SK-N-SH (cell line): Measurements from ENCODE around the gene TMEM198. TPM values are rescaled to one million over a fixed set of nuclear protein-coding genes. Genes with fewer than 3 reads are reported as not detected.

Source experiments
- CTCF ChIA-PET: fragments of 300-600, 350-600 bp; formaldehyde crosslinking; extraction: SDS; loops from one replicate; lab custom pipeline; 2021; lab: Yijun Ruan, JAX
- POLR2A ChIA-PET: fragments of 350-600 bp; sonication (Branson Sonifier 250); formaldehyde crosslinking; extraction: SDS; loops from one replicate; lab custom pipeline; 2020; ENCODE audit warnings: antibody characterized with exemption, inconsistent platforms; lab: Yijun Ruan, JAX
- DNase-seq: peaks from one replicate; pipeline ENCODE4 v3.0.0; 2012
- H2AFZ ChIP-seq: fragments of 200-600 bp; sonication (generic); 2 replicates; pipeline ENCODE4 v1.8.1; 2016; ENCODE audit warnings: antibody characterized with exemption, mild to moderate bottlenecking, low read depth
- H3F3A ChIP-seq: fragments of 200-600 bp; sonication (generic); replicated peaks from 2 replicates; pipeline ENCODE3; 2016; ENCODE audit warnings: antibody characterized with exemption, mild to moderate bottlenecking; ENCODE audit not compliant: insufficient read depth
- H3K27ac ChIP-seq, 2 experiments: fragments of 200-500 bp in 1 of 2; fragments of 200-600 bp in 1 of 2; sonication (Bioruptor generic) in 1 of 2; sonication (generic), shearing (Covaris generic) in 1 of 2; 2 replicates each; pipeline versions ENCODE4 v1.5.1 to v1.6.1; 2014 to 2016; ENCODE audit warnings: low read depth in 2 of 2, inconsistent platforms in 1 of 2, low read length in 1 of 2, mild to moderate bottlenecking in 1 of 2, mixed read lengths in 1 of 2
- H3K27me3 ChIP-seq: fragments of 200-600 bp; sonication (generic), shearing (Covaris generic); 2 replicates; pipeline ENCODE4 v1.6.1; 2016; ENCODE audit warnings: mixed run types; ENCODE audit not compliant: insufficient read depth
- H3K36me3 ChIP-seq, 2 experiments: fragments of 200-500 bp in 1 of 2; fragments of 200-600 bp in 1 of 2; sonication (Bioruptor generic) in 1 of 2; sonication (generic) in 1 of 2; replicated peaks in 1 of 2; 2 replicates each; pipeline versions ENCODE3 to v1.5.1; 2014 to 2016; ENCODE audit warnings: low read length in 1 of 2, mild to moderate bottlenecking in 1 of 2; ENCODE audit not compliant: insufficient read depth in 2 of 2, control insufficient read depth in 1 of 2
- H3K4me1 ChIP-seq, 2 experiments: fragments of 200-500 bp in 1 of 2; fragments of 200-600 bp in 1 of 2; sonication (Bioruptor generic) in 1 of 2; sonication (generic), shearing (Covaris generic) in 1 of 2; 2 replicates each; pipeline versions ENCODE4 v1.5.1 to v1.6.1; 2014 to 2016; ENCODE audit warnings: low read depth in 1 of 2, low read length in 1 of 2, mixed run types in 1 of 2; ENCODE audit not compliant: insufficient read depth in 2 of 2, control insufficient read depth in 1 of 2
- H3K4me2 ChIP-seq: fragments of 200-600 bp; sonication (generic), shearing (Covaris generic); 2 replicates; pipeline ENCODE4 v1.6.1; 2017; ENCODE audit warnings: mixed run types
- H3K4me3 ChIP-seq, 2 experiments: fragments of 200-500 bp in 1 of 2; fragments of 200-600 bp in 1 of 2; sonication (Bioruptor generic) in 1 of 2; sonication (generic), shearing (Covaris generic) in 1 of 2; 2 replicates each; pipeline versions ENCODE4 v1.5.1 to v1.8.1; 2014 to 2016; ENCODE audit warnings: low read depth in 2 of 2, inconsistent platforms in 1 of 2, low read length in 1 of 2, mild to moderate bottlenecking in 1 of 2, mixed read lengths in 1 of 2, moderate library complexity in 1 of 2
- H3K79me2 ChIP-seq: fragments of 200-600 bp; sonication (generic); 2 replicates; pipeline ENCODE4 v1.8.1; 2017; ENCODE audit warnings: mild to moderate bottlenecking; ENCODE audit not compliant: insufficient read depth
- H3K9ac ChIP-seq: fragments of 200-600 bp; sonication (generic); 2 replicates; pipeline ENCODE4 v1.6.1; 2017; ENCODE audit warnings: mixed run types
- H3K9me2 ChIP-seq: fragments of 200-600 bp; sonication (generic); 2 replicates; pipeline ENCODE4 v1.6.1; 2017; ENCODE audit warnings: mixed run types
- H3K9me3 ChIP-seq: fragments of 200-600 bp; sonication (generic); 2 replicates; pipeline ENCODE4 v1.6.1; 2017; ENCODE audit warnings: mixed run types, mild to moderate bottlenecking, moderate library complexity
- H4K20me1 ChIP-seq: fragments of 200-600 bp; sonication (generic); 2 replicates; pipeline ENCODE4 v1.6.1; 2017; ENCODE audit warnings: mild to moderate bottlenecking, mixed run types; ENCODE audit not compliant: insufficient read depth
- CHD2 ChIP-seq: fragments of 150-350 bp; IDR thresholded peaks from 2 replicates; pipeline ENCODE4 v1.6.1; 2018; ENCODE audit warnings: low read length; ENCODE audit not compliant: partially characterized antibody
- ELF1 ChIP-seq: IDR thresholded peaks from 2 replicates; pipeline ENCODE4 v1.4.0; 2012
- EP300 ChIP-seq, 2 experiments: IDR thresholded peaks; 2 replicates each; pipeline versions ENCODE4 v1.4.0 to v1.6.1; 2012; ENCODE audit warnings: borderline replicate concordance in 1 of 2, low read depth in 1 of 2, low read length in 1 of 2
- FOXJ3 ChIP-seq: sonication (generic); formaldehyde crosslinking; IDR thresholded peaks from 2 replicates; pipeline ENCODE4 v1.5.1; 2020; ENCODE audit warnings: mild to moderate bottlenecking, missing genetic modification reagents
- FOXM1 ChIP-seq: IDR thresholded peaks from 2 replicates; pipeline ENCODE4 v1.4.0; 2012; ENCODE audit warnings: low read depth, mild to moderate bottlenecking
- GABPA ChIP-seq: IDR thresholded peaks from 2 replicates; pipeline ENCODE4 v1.4.0; 2012; ENCODE audit warnings: low read depth, mild to moderate bottlenecking
- MAX ChIP-seq: IDR thresholded peaks from 2 replicates; pipeline ENCODE4 v1.4.0; 2012; ENCODE audit warnings: low read depth
- NFIC ChIP-seq: IDR thresholded peaks from 2 replicates; pipeline ENCODE4 v1.4.0; 2012; ENCODE audit warnings: borderline replicate concordance
- POLR2AphosphoS5 ChIP-seq: IDR thresholded peaks from 2 replicates; pipeline ENCODE4 v1.6.1; 2012; ENCODE audit warnings: low read depth, low read length
- REST ChIP-seq: IDR thresholded peaks from 2 replicates; pipeline ENCODE4 v1.6.1; 2012; ENCODE audit warnings: mild to moderate bottlenecking, low read depth, low read length, moderate library complexity
- RFX5 ChIP-seq: IDR thresholded peaks from 2 replicates; pipeline ENCODE4 v1.6.1; 2012; ENCODE audit warnings: mild to moderate bottlenecking, improper control_type of control experiment, low read length
- SMC3 ChIP-seq: IDR thresholded peaks from 2 replicates; pipeline ENCODE4 v1.6.1; 2012; ENCODE audit warnings: low read depth, low read length, improper control_type of control experiment
- TCF12 ChIP-seq: IDR thresholded peaks from 2 replicates; pipeline ENCODE4 v1.4.0; 2012
- WGBS: methylation state at CpG from one replicate; pipeline ENCODE4 v1.1.6; 2017; ENCODE audit warnings: low lambda C conversion rate; 5-methylcytosine and 5-hydroxymethylcytosine counted together
- polyA plus RNA-seq, 3 experiments: library from polyadenylated mRNA; depleted of rRNA; stranded (reverse); fragments of >200 nt; gene quantifications; 2 replicates each; pipeline ENCODE4 v1.2.3, GENCODE V29; 2012

TMEM198 gene
- polyA plus RNA-seq, 1 of the 3 experiments (the other 2 are of a cell fraction) = 4.7 TPM

- DNase-seq = no peak
- H3K4me2 ChIP-seq = no peak overlapping the region
- H3K4me3 ChIP-seq = no peak overlapping the region
- no peaks in the 10 kb centered on the region for H3K9me3 ChIP-seq
- no peak overlapping the region for H3K9ac ChIP-seq
- ChIA-PET CTCF (interaction anchor here (1.1 to 1.8 kb wide), 5 partner anchors 9 to 164 kb away, joined by 3 to 7 read pairs (median 5); no protein-coding TSS in a partner anchor), POLR2A (interaction anchor here (1.1 to 2.6 kb wide), 2 partner anchors 15 to 30 kb away, joined by 3 to 12 read pairs; partner anchors contain the start of gene STK11IP)
- H3K27ac ChIP-seq = no peak overlapping the region
- no peaks in the 10 kb centered on the region for H3K27me3 ChIP-seq
- peaks cover 4% of the 10 kb centered on the region; the same call in 1 of the 2 replicates for H3K79me2 ChIP-seq
- H3K4me1 ChIP-seq = peaks cover 3 to 16% of the 10 kb centered on the region in 2 experiments; a peak in 1 of 4 replicates
- H4K20me1 ChIP-seq = no peaks in the 10 kb centered on the region
- no peak overlapping the region for H2AFZ ChIP-seq
- H3F3A ChIP-seq = no peaks in the 10 kb centered on the region
- TF ChIP-seq REST = no peak
- TF ChIP-seq TCF12 = no peak
- TF ChIP-seq FOXJ3 = no peak
- no peak for TF ChIP-seq SMC3
- H3K9me2 ChIP-seq = no peaks in the 10 kb centered on the region
- H3K36me3 ChIP-seq = peaks cover 8 to 36% of the 10 kb centered on the region in 2 experiments
- 93% methylated on average over 6 of the region's 18 CpGs for WGBS
Observed at GRCh38 chr2:219567131-219567530, 23.3 kb downstream of the TMEM198 start.

- 97% methylated on average over 29 of the region's 35 CpGs for WGBS
- peaks cover 3 to 21% of the 10 kb centered on the region in 2 experiments; a peak in 1 of 4 replicates for H3K4me1 ChIP-seq
Observed at GRCh38 chr2:219567791-219568361, 24.0 kb downstream of the TMEM198 start.

More at GRCh38 chr2:219567791-219568361, 24.0 kb downstream of the TMEM198 start:
- no peaks in the 10 kb centered on the region for H3K9me3 ChIP-seq
- TF ChIP-seq RFX5 = no peak
- no peak for TF ChIP-seq NFIC
- no peak for TF ChIP-seq FOXM1
- TF ChIP-seq GABPA = no peak
- TF ChIP-seq POLR2AphosphoS5 = no peak
- no peak for TF ChIP-seq ELF1
- no peak for TF ChIP-seq MAX
- TF ChIP-seq EP300 (IDR thresholded peaks at IDR 0.05; ENCODE audit: borderline replicate concordance in 1 of 2, low read depth in 1 of 2, low read length in 1 of 2) = no peak
- TF ChIP-seq CHD2 = no peak
- TF ChIP-seq, all 33 proteins: peak for 0
- no peak for DNase-seq
- CTCF ChIA-PET = interaction anchor here (1.1 to 1.8 kb wide), 5 partner anchors 10 to 165 kb away, joined by 3 to 7 read pairs (median 5); no protein-coding TSS in a partner anchor
- Histone ChIP-seq H3K9me2 (no peaks in the 10 kb centered on the region), H3K4me3 (no peak overlapping the region), H3K79me2 (peaks cover 4% of the 10 kb centered on the region; the same call in 1 of the 2 replicates), H3K36me3 (peaks cover 8 to 34% of the 10 kb centered on the region in 2 experiments), H3K27ac (no peak overlapping the region), H3F3A (peaks cover 3% of the 10 kb centered on the region), H3K4me2 (no peak overlapping the region), H3K27me3 (no peaks in the 10 kb centered on the region), H4K20me1 (no peaks in the 10 kb centered on the region), H2AFZ (no peak overlapping the region), H3K9ac (no peak overlapping the region)
- POLR2A ChIA-PET = interaction anchor here (1.1 to 2.6 kb wide), 2 partner anchors 15 to 30 kb away, joined by 3 to 12 read pairs; partner anchors contain the start of gene STK11IP
